KOPT-K1 (cell line): ENCODE data around the gene MPDU1.
"Not testable (repeated sequence)": the region's sequence is repeated elsewhere in the genome, so short reads cannot be mapped to it uniquely, and the experiment has no call there.

ENCODE experiments used
- H3K27ac ChIP-seq: fragments of 200-600 bp; sonication (generic); 2 replicates; pipeline ENCODE4 v1.5.1; 2016; ENCODE audit warnings: antibody characterized with exemption, mild to moderate bottlenecking, low read depth, low read length; ENCODE audit not compliant: poor library complexity, severe bottlenecking
- H3K36me3 ChIP-seq: fragments of 200-600 bp; sonication (generic); 2 replicates; pipeline ENCODE4 v1.5.1; 2017; ENCODE audit warnings: antibody characterized with exemption, mild to moderate bottlenecking, low read length, moderate library complexity; ENCODE audit not compliant: insufficient read depth
- H3K9me3 ChIP-seq: fragments of 200-600 bp; sonication (generic); 2 replicates; pipeline ENCODE4 v1.5.1; 2017; ENCODE audit warnings: antibody characterized with exemption, low read length, mild to moderate bottlenecking; ENCODE audit not compliant: insufficient read depth, poor library complexity, severe bottlenecking

Gene MPDU1

GRCh38 chr17:7613769-7614424 lies 30.2 kb downstream of the MPDU1 start:
- Histone ChIP-seq H3K9me3 (no peaks in the 10 kb centered on the region), H3K36me3 (peaks cover 25% of the 10 kb centered on the region), H3K27ac (peak overlapping the region; percentile 73)

GRCh38 chr17:7614425-7615264 lies 31.0 kb downstream of the MPDU1 start, which contains the start of gene FXR2:
Gene FXR2 (minus strand): TSS chr17:7614897. CDS start chr17:7614532, 365 bp downstream.
- Histone ChIP-seq H3K36me3 (peaks cover 25% of the 10 kb centered on the region), H3K27ac (peak within 1 kb of the TSS; percentile 73)

DNA sequence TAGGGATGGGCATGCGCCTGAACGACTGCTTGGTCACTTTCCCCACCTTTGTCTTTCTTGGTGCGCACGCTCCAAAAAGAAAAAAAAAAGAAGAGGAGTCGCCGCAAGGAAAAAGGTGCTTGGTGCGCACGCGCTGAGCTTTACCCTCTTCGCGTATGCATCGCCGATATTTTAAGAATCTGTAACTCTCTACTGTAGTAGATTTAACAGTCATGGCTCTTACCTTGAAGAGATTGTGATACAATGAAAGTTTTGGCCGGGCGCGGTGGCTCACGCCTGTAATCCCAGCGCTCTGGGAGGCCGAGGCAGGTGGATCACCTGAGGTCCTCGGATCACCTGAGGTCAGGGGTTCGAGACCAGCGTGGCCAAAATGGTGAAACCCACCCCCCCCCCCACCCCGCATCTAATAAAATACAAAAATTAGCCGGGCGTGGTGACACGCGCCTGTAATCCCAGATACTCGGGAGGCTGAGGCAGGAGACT lies 31.7 kb downstream of the MPDU1 start:
- Histone ChIP-seq H3K36me3 (peaks cover 22% of the 10 kb centered on the region), H3K27ac (peak overlapping the region; percentile 53), H3K9me3 (no peaks in the 10 kb centered on the region)

More at GRCh38 chr17:7614425-7615264, 31.0 kb downstream of the MPDU1 start, which contains the start of gene FXR2:
- H3K9me3 ChIP-seq: no peaks in the 10 kb centered on the region

DNA sequence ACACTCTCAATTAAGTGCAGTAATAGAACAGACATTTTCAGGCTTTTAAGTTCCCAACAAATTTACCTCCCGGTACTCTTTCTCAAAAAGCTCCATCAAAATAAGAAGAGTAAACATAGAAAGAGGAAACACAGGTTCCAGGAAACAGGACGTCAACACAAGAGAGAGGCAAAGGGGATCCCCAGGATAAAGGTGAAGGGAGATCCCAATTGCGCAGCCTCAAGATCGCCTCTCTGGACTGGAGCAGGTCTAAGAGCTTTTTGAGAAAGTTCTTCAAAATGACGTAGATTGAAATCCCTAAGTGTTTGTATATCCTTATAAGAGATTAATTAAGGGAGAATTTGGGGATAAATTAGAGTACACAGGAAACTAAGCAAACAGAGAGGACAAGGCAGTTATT lies 35.0 kb downstream of the MPDU1 start:
- Histone ChIP-seq H3K27ac (no peak overlapping the region), H3K36me3 (no peaks in the 10 kb centered on the region), H3K9me3 (no peaks in the 10 kb centered on the region)

DNA sequence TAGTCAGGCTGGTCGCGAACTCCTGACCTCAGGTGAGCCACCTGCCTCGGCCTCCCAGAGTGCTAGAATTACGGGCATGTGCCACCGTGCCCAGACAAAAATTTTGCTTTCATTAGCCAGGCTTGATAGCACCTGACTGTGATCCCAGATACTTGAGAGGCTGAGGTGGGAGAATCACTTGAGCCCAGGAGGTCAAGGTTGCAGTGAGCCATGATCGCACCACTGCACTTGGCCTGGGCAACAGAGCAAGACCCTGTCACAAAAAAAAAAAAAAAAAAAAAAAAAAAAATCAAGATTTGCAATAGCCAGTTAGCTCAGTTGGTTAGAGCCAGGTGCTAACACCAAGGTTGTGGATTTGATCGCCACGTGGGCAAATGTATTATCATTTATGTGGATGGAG lies 37.2 kb downstream of the MPDU1 start:
- Histone ChIP-seq H3K27ac (no peak overlapping the region), H3K9me3 (no peaks in the 10 kb centered on the region), H3K36me3 (no peaks in the 10 kb centered on the region)

- Histone ChIP-seq H3K9me3 (no peaks in the 10 kb centered on the region), H3K27ac (no peak overlapping the region), H3K36me3 (no peaks in the 10 kb centered on the region)
Measured at GRCh38 chr17:7623661-7624060, 40.0 kb downstream of the MPDU1 start.

- H3K36me3 ChIP-seq, H3K27ac ChIP-seq: not testable (repeated sequence)
Measured at GRCh38 chr17:7625749-7626148, 42.1 kb downstream of the MPDU1 start.

DNA sequence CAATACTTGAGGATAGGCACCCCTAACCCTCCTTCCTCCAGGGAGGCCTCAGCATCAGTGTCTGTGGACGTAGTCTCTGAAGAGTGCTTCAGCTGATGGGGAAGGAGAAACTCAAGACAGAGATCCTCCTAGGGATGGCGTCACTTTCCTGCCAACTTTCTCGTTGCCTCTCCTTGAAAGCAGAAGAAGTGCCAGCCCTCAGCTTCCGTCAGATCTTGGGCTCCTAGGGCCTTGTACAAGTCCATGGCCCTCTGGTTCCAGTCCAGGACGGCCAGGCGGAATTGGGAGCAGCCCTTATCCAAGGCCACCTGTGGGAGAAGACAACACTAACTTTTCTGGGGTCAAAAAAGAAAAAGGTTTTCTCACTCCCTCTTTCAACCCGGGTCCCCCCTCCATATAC lies 42.7 kb downstream of the MPDU1 start:
- H3K27ac ChIP-seq: no peak overlapping the region
- H3K9me3 ChIP-seq: no peaks in the 10 kb centered on the region
- H3K36me3 ChIP-seq: no peaks in the 10 kb centered on the region

More at GRCh38 chr17:7625749-7626148, 42.1 kb downstream of the MPDU1 start:
- not testable (repeated sequence) for H3K9me3 ChIP-seq

DNA sequence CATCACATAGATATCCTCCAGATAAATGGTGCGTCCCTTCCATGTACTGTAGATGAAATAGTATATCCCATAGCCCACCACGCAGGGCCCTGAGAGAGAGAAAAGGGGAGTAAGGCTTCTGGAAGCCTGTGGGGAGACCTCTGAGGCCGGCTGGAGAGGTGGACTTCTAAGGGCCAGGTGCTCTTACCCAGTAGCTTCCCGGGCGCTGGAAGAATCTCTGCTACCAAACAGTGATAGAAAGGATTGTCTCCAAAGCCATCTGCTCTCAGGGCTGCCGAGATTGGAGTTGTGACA lies 43.3 kb downstream of the MPDU1 start:
- no peaks in the 10 kb centered on the region for H3K36me3 ChIP-seq
- H3K9me3 ChIP-seq: no peaks in the 10 kb centered on the region
- no peak overlapping the region for H3K27ac ChIP-seq

GRCh38 chr17:7627250-7628121 lies 43.8 kb downstream of the MPDU1 start, which contains the start of gene SAT2:
Gene SAT2 (minus strand): TSS chr17:7627821. CDS start chr17:7627635, 186 bp downstream.
- Histone ChIP-seq H3K9me3 (no peaks in the 10 kb centered on the region), H3K36me3 (no peaks in the 10 kb centered on the region), H3K27ac (peak within 1 kb of the TSS; percentile 24)

DNA sequence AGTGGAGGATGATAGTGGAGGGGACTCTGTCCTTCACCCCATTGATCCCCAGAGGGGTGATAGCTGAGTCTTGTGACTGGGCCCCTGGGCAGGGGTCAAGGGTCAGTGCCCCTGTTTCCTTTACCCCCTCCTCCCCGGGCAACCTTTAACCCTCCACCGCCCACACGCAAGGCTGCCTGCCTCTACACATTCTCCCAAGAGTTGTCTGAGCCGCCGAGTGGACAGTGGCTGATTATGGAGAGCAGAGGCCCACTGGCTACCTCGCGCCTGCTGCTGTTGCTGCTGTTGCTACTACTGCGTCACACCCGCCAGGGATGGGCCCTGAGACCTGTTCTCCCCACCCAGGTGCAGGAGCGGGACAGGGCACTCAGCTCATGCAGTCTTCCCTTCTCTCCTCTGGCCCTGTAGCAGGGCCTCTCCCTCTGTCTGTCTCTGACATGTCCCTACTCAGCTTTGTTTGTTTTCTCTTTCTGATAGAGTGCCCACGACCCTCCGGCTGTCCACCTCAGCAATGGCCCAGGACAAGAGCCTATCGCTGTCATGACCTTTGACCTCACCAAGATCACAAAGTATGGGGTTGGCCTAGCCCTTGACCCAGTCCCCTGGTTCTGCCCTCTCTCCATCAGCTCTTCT lies 46.4 kb downstream of the MPDU1 start, which contains the start of gene SHBG:
SHBG (plus strand) TSS at position 197 of the 633 bp plus-strand sequence; CDS start at position 235, 38 bp downstream.
- Histone ChIP-seq H3K27ac (no peak within 1 kb of the TSS), H3K36me3 (no peaks in the 10 kb centered on the region), H3K9me3 (no peaks in the 10 kb centered on the region)

GRCh38 chr17:7631398-7632380 lies 48.0 kb downstream of the MPDU1 start:
- Histone ChIP-seq H3K36me3 (no peaks in the 10 kb centered on the region), H3K27ac (no peak overlapping the region), H3K9me3 (no peaks in the 10 kb centered on the region)

GRCh38 chr17:7632492-7632894 lies 48.8 kb downstream of the MPDU1 start:
- Histone ChIP-seq H3K36me3 (no peaks in the 10 kb centered on the region), H3K9me3 (no peaks in the 10 kb centered on the region), H3K27ac (no peak overlapping the region)
